Bronchial epithelial cell (primary cell): ENCODE data around the gene MRPL22. TPM values are rescaled to one million over a fixed set of nuclear protein-coding genes. Genes with fewer than 3 reads are reported as not detected.
"Not testable (repeated sequence)": the region's sequence is repeated elsewhere in the genome, so short reads cannot be mapped to it uniquely, and the experiment has no call there.

Source experiments
- DNase-seq: peaks from one replicate; pipeline ENCODE4 v3.0.0-alpha.2; 2010; ENCODE audit warnings: low read depth
- FAIRE-seq: peaks from 2 replicates; lab custom pipeline; 2011; peaks lifted over from hg19 to GRCh38; lab: Jason Lieb, UNC
- H3K27me3 ChIP-seq: 2 replicates; pipeline ENCODE4 v1.5.1; 2011; ENCODE audit warnings: low read length; ENCODE audit not compliant: control insufficient read depth, insufficient read depth
- H3K36me3 ChIP-seq: 2 replicates; pipeline ENCODE4 v1.5.1; 2011; ENCODE audit warnings: low read length; ENCODE audit not compliant: control insufficient read depth, insufficient read depth
- H3K4me3 ChIP-seq: 2 replicates; pipeline ENCODE4 v1.5.1; 2011; ENCODE audit warnings: mild to moderate bottlenecking, low read depth, low read length, control low read depth
- total RNA-seq: library from RNA; depleted of rRNA; stranded (reverse); fragments of >200 nt; gene quantifications from 2 replicates; pipeline ENCODE4 v1.2.1, GENCODE V29; 2014
- TF ChIP-seq, protein P1 (sequence below): IDR thresholded peaks from 2 replicates; pipeline ENCODE4 v1.5.1; 2011; ENCODE audit warnings: mild to moderate bottlenecking, moderate library complexity, low read length, control low read depth, inconsistent platforms; ENCODE audit not compliant: insufficient read depth, severe bottlenecking

The MRPL22 gene
- total RNA-seq, 1 donor from 2014 or later, result 14.2 TPM

GRCh38 chr5:154898210-154898609 is 42.7 kb upstream of the MRPL22 start:
- H3K4me3 ChIP-seq, result no peak overlapping the region
- TF ChIP-seq, protein P1, sequence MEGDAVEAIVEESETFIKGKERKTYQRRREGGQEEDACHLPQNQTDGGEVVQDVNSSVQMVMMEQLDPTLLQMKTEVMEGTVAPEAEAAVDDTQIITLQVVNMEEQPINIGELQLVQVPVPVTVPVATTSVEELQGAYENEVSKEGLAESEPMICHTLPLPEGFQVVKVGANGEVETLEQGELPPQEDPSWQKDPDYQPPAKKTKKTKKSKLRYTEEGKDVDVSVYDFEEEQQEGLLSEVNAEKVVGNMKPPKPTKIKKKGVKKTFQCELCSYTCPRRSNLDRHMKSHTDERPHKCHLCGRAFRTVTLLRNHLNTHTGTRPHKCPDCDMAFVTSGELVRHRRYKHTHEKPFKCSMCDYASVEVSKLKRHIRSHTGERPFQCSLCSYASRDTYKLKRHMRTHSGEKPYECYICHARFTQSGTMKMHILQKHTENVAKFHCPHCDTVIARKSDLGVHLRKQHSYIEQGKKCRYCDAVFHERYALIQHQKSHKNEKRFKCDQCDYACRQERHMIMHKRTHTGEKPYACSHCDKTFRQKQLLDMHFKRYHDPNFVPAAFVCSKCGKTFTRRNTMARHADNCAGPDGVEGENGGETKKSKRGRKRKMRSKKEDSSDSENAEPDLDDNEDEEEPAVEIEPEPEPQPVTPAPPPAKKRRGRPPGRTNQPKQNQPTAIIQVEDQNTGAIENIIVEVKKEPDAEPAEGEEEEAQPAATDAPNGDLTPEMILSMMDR, result no peak
- DNase-seq, result no peak
- H3K36me3 ChIP-seq, result peaks cover 10% of the 10 kb centered on the region
- no peaks in the 10 kb centered on the region for H3K27me3 ChIP-seq
- FAIRE-seq, result no peak

- no peaks in the 10 kb centered on the region for H3K27me3 ChIP-seq
- TF ChIP-seq, protein P1, result no peak
- peaks cover 9% of the 10 kb centered on the region for H3K36me3 ChIP-seq
- H3K4me3 ChIP-seq, result no peak overlapping the region
- FAIRE-seq, result no peak
- no peak for DNase-seq
Measured at GRCh38 chr5:154899151-154899816, 41.6 kb upstream of the MRPL22 start.

- Histone ChIP-seq H3K4me3 (no peak overlapping the region), H3K36me3 (peaks cover 9% of the 10 kb centered on the region)
Measured at GRCh38 chr5:154900066-154900465, 40.8 kb upstream of the MRPL22 start.

DNA sequence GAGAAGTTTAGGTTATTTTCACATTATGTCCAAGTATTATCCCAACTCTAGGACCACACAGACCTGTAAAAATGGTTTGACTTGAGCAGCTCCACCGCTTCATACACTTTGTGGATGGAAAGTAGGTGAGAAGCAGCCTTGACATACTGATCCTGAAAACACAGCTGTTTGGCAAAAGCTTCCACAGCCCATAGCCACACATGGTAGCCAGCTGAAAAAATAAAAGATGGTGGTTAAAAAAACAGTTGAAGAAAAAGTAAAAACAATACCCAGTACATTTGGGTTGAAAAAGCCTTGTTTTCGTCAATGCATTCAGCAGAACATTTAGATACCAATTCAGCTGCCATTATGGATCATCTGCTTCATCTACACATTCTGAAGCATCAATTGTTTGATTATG is 39.6 kb upstream of the MRPL22 start:
- no peak for DNase-seq
- Histone ChIP-seq H3K36me3 (peaks cover 8% of the 10 kb centered on the region), H3K27me3 (no peaks in the 10 kb centered on the region), H3K4me3 (no peak overlapping the region)
- FAIRE-seq, result no peak
- TF ChIP-seq, protein P1, result no peak

More at GRCh38 chr5:154900066-154900465, 40.8 kb upstream of the MRPL22 start:
- H3K27me3 ChIP-seq, result no peaks in the 10 kb centered on the region
- TF ChIP-seq, protein P1, result no peak
- FAIRE-seq (no peak), DNase-seq (no peak)

DNA sequence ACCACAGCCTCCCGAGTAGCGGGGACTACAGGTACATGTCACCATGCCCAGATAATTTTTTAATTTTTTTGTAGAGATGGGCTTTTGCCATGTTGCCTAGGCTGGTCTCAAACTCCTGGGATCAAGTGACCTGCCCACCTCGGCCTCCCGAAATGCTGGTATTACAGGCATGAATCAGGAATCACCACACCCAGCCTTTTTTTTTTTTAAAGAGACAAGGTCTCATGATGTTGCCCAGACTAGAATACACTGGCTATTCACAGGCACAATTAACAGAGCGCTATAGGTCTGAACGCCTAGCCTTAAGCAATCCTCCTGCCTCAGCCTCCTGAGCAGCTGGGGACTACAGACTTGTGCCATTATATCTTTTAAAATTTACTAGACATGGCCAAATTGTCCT is 39.0 kb upstream of the MRPL22 start:
- TF ChIP-seq, protein P1, result no peak
- Histone ChIP-seq H3K27me3 (no peaks in the 10 kb centered on the region), H3K4me3 (no peak overlapping the region), H3K36me3 (peaks cover 9% of the 10 kb centered on the region)
- no peak for DNase-seq
- no peak for FAIRE-seq

DNA sequence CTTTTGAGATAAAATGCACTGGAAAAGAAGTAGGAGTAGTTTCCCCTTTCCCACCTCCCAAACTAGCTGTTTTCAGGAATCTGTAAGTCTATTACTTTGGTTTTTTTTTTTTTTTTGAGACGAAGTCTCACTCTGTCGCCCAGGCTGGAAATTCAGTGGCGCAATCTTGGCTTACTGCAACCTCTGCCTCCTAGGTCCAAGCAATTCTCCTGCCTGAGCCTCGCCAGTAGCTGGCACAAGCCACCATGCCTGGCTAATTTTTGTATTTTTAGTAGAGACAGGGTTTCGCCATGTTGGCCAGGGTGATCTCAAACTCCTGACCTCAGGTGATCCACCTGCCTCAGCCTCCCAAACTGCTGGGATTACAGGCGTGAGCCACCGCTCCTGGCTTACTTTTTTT is 35.3 kb upstream of the MRPL22 start:
- not testable (repeated sequence) for H3K27me3 ChIP-seq, H3K36me3 ChIP-seq, H3K4me3 ChIP-seq, FAIRE-seq, DNase-seq
